Tibial artery (tissue), 4 donors: Measurements from ENCODE around the gene PPP1CC.

Source experiments
- DNase-seq, 2 donors: peaks; one replicate each; pipeline ENCODE4 v3.0.0-alpha.2; 2019
- H3K27ac ChIP-seq, 2 donors: fragments of 200-600 bp; sonication (generic) in 1 of 2; 1 replicate in 1 of 2; 2 replicates in 1 of 2; pipeline ENCODE4 v1.5.1; 2018 to 2019; ENCODE audit warnings: mild to moderate bottlenecking in 1 of 2
- H3K27me3 ChIP-seq, 2 donors: fragments of 200-600 bp; sonication (generic) in 1 of 2; one replicate each; pipeline versions ENCODE4 v1.5.1 to v1.6.0; 2016 to 2019
- H3K36me3 ChIP-seq, 3 donors: fragments of 200-600 bp; sonication (generic) in 2 of 3; one replicate each; pipeline ENCODE4 v1.5.1; 2016 to 2019; ENCODE audit warnings: mild to moderate bottlenecking in 2 of 3
- H3K4me1 ChIP-seq, 4 donors: fragments of 200-600 bp; sonication (generic) in 2 of 4; 1 replicate in 3 of 4; 2 replicates in 1 of 4; pipeline ENCODE4 v1.5.1; 2016 to 2019
- H3K4me3 ChIP-seq, 2 donors: fragments of 200-600 bp; sonication (generic) in 1 of 2; 1 replicate in 1 of 2; 2 replicates in 1 of 2; pipeline ENCODE4 v1.5.1; 2018 to 2019; ENCODE audit warnings: mild to moderate bottlenecking in 2 of 2
- H3K9me3 ChIP-seq, 3 donors: fragments of 200-600 bp; sonication (generic) in 1 of 3; one replicate each; pipeline ENCODE4 v1.5.1; 2016 to 2019
- CTCF ChIP-seq, 2 experiments: fragments of 200-600 bp in 1 of 2; fragments of 450-650 bp in 1 of 2; IDR thresholded peaks; one replicate each; pipeline ENCODE4 v1.5.1; 2017 to 2019; ENCODE audit warnings: antibody characterized with exemption in 2 of 2, mild to moderate bottlenecking in 1 of 2, moderate library complexity in 1 of 2
- intact Hi-C: fragments of 100-400 bp; cut with DNase I; formaldehyde crosslinking; loops from one replicate; pipeline ENCODE4 v1.15.0; 2023; ENCODE audit warnings: low total_unique reads

Gene PPP1CC

DNA sequence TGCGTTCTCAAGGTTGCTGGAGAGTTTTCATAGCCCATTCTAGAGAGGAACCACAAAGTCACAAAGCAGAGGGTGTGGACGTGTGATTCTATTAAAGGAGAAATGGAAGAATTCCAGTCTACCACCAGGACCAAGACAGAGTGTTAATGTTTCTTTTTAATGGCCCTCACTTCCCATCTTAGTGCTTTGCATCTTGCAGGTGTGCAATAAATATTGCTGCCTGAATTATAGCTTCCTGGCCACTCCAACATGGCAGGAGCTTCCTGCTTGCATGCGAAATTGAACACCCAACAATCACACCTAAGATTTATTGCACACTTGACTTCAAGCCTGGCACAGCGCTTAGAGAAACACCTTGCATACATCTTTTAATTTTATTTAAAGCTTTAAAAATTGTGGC is 22.4 kb upstream of the PPP1CC start:
- no peaks in the 10 kb centered on the region for H3K27me3 ChIP-seq
- no peak overlapping the region for H3K27ac ChIP-seq
- no peaks in the 10 kb centered on the region for H3K36me3 ChIP-seq
- H3K9me3 ChIP-seq = no peaks in the 10 kb centered on the region
- DNase-seq = no peak
- TF ChIP-seq CTCF (IDR thresholded peaks at IDR 0.05) = no peak
- no peaks in the 10 kb centered on the region for H3K4me1 ChIP-seq
- intact Hi-C loops = no loop called here
- H3K4me3 ChIP-seq = no peak overlapping the region

GRCh38 chr12:110763583-110763982 is 20.9 kb upstream of the PPP1CC start:
- no peaks in the 10 kb centered on the region for H3K36me3 ChIP-seq
- no peaks in the 10 kb centered on the region for H3K27me3 ChIP-seq
- no peak for DNase-seq
- intact Hi-C loops = no loop called here
- H3K27ac ChIP-seq = no peak overlapping the region
- H3K9me3 ChIP-seq = no peaks in the 10 kb centered on the region
- no peak for TF ChIP-seq CTCF (IDR thresholded peaks at IDR 0.05)
- no peak overlapping the region for H3K4me3 ChIP-seq
- H3K4me1 ChIP-seq = no peaks in the 10 kb centered on the region

GRCh38 chr12:110762891-110763290 is 20.2 kb upstream of the PPP1CC start:
- H3K4me1 ChIP-seq = no peaks in the 10 kb centered on the region
- no peak for TF ChIP-seq CTCF (IDR thresholded peaks at IDR 0.05)
- no peaks in the 10 kb centered on the region for H3K27me3 ChIP-seq
- DNase-seq = no peak
- no peak overlapping the region for H3K4me3 ChIP-seq
- no peaks in the 10 kb centered on the region for H3K9me3 ChIP-seq
- intact Hi-C loops = no loop called here
- no peak overlapping the region for H3K27ac ChIP-seq
- no peaks in the 10 kb centered on the region for H3K36me3 ChIP-seq

DNA sequence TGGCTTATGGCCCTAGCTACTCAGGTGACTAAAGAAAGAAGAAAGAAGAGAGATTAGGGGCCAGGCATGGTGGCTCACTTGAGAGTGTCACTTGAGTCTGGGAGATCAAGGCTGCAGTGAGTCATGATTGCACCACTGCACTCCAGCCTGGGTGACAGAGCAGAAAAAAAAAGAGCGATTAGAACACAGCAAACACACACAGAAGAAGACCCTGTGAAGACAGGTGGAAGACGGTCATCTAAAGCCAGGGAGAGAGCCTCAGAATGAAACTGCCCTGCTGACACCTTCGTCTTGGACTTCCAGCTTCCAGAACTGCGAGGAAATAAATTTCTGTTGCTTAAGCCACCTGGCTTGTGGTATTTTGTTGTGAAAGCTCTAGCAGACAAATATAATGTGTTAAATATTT is 17.5 kb upstream of the PPP1CC start:
- no peak overlapping the region for H3K4me3 ChIP-seq
- no peaks in the 10 kb centered on the region for H3K27me3 ChIP-seq
- no peaks in the 10 kb centered on the region for H3K4me1 ChIP-seq
- no peaks in the 10 kb centered on the region for H3K9me3 ChIP-seq
- no peaks in the 10 kb centered on the region for H3K36me3 ChIP-seq
- TF ChIP-seq CTCF (IDR thresholded peaks at IDR 0.05) = no peak
- no peak overlapping the region for H3K27ac ChIP-seq
- intact Hi-C loops = no loop called here
- no peak for DNase-seq

GRCh38 chr12:110758922-110759321 is 16.2 kb upstream of the PPP1CC start:
- Histone ChIP-seq H3K4me1 (peaks cover 0 to 9% (median 0%) of the 10 kb centered on the region in 4 donors), H3K27me3 (no peaks in the 10 kb centered on the region), H3K4me3 (no peak overlapping the region), H3K36me3 (no peaks in the 10 kb centered on the region), H3K9me3 (no peaks in the 10 kb centered on the region), H3K27ac (no peak overlapping the region)
- no peak for DNase-seq
- TF ChIP-seq CTCF (IDR thresholded peaks at IDR 0.05) = no peak
- intact Hi-C loops = no loop called here

DNA sequence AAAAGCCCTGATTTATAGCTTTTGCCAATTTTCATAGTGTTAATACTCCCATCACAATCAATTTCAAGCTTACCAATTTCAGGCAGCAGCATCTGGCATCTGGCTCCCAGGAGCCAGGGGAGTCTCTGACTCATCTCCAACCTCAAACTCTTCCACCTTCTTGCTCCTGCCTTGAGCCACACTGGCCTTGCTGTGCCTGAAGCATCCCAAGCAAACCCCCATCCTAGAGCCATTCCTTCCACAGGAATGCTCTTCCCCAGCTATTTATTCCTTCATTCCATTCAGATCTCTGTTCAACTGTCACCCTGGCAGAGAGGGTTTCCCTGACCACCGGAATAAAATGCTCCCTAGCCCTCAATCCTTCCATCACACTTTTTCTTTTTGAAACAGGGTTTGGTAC is 13.9 kb upstream of the PPP1CC start:
- TF ChIP-seq CTCF (IDR thresholded peaks at IDR 0.05) = no peak
- H3K27ac ChIP-seq = no peak overlapping the region
- no peaks in the 10 kb centered on the region for H3K27me3 ChIP-seq
- H3K36me3 ChIP-seq = no peaks in the 10 kb centered on the region
- peaks cover 0 to 12% (median 0%) of the 10 kb centered on the region in 4 donors for H3K4me1 ChIP-seq
- H3K9me3 ChIP-seq = no peaks in the 10 kb centered on the region
- intact Hi-C loops = no loop called here
- DNase-seq = no peak
- no peak overlapping the region for H3K4me3 ChIP-seq
